Kidney epithelial cell (primary cell): ENCODE measurements around the gene PLSCR3. TPM values are rescaled to one million over a fixed set of nuclear protein-coding genes. Genes with fewer than 3 reads are reported as not detected.

Experiments used
- DNase-seq: peaks from one replicate; pipeline ENCODE4 v3.0.0-alpha.2; 2010; ENCODE audit warnings: low read depth
- H3K27me3 ChIP-seq: 2 replicates; pipeline ENCODE4 v1.6.0; 2011; ENCODE audit warnings: low read length; ENCODE audit not compliant: control insufficient read depth, insufficient read depth
- H3K36me3 ChIP-seq: 2 replicates; pipeline ENCODE4 v1.5.1; 2011; ENCODE audit warnings: low read length; ENCODE audit not compliant: control insufficient read depth, insufficient read depth
- H3K4me3 ChIP-seq: 2 replicates; pipeline ENCODE4 v1.5.1; 2011; ENCODE audit warnings: low read depth, mild to moderate bottlenecking, control low read depth, low read length
- total RNA-seq: library from RNA; depleted of rRNA; stranded (reverse); fragments of >200 nt; gene quantifications from 2 replicates; pipeline ENCODE4 v1.2.3, GENCODE V29; 2015
- TF ChIP-seq, protein P1 (sequence below): IDR thresholded peaks from 2 replicates; pipeline ENCODE4 v1.5.1; 2011; ENCODE audit warnings: mild to moderate bottlenecking, moderate library complexity, low read length, control low read depth, inconsistent platforms; ENCODE audit not compliant: insufficient read depth, poor library complexity, severe bottlenecking

PLSCR3 gene
- total RNA-seq, 1 donor from 2014 or later, result 61.8 TPM

DNA sequence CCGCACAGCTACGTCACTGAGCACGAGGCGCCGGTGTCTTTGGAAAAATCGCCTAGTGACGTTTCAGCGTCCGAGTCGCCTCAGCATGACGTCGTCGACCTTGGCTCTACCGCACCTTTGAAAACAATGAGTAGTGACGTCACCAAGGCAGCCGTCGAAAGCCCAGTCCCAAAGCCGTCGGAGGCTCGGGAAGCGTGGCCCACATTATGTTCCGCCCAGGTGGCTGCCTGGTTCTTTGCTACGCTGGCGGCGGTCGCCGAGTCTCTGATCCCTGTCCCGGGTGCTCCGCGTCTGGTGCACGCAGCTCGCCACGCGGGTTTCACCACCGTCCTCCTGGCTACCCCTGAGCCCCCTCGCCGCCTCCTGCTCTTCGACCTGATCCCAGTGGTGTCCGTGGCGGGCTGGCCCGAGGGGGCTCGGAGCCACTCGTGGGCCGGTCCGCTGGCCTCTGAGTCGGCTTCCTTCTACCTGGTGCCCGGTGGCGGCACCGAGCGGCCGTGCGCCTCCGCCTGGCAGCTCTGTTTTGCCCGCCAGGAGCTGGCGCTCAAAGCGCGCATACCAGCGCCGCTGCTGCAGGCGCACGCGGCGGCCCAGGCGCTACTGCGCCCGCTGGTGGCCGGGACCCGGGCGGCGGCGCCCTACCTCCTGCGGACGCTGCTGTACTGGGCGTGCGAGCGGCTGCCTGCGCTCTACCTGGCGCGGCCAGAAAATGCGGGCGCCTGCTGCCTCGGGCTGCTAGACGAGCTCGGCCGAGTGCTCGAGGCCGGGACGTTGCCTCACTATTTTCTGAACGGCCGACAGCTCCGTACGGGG is 42.4 kb upstream of the PLSCR3 start:
- H3K4me3 ChIP-seq, result peak overlapping the region; percentile 73
- no peaks in the 10 kb centered on the region for H3K36me3 ChIP-seq
- TF ChIP-seq, protein P1, sequence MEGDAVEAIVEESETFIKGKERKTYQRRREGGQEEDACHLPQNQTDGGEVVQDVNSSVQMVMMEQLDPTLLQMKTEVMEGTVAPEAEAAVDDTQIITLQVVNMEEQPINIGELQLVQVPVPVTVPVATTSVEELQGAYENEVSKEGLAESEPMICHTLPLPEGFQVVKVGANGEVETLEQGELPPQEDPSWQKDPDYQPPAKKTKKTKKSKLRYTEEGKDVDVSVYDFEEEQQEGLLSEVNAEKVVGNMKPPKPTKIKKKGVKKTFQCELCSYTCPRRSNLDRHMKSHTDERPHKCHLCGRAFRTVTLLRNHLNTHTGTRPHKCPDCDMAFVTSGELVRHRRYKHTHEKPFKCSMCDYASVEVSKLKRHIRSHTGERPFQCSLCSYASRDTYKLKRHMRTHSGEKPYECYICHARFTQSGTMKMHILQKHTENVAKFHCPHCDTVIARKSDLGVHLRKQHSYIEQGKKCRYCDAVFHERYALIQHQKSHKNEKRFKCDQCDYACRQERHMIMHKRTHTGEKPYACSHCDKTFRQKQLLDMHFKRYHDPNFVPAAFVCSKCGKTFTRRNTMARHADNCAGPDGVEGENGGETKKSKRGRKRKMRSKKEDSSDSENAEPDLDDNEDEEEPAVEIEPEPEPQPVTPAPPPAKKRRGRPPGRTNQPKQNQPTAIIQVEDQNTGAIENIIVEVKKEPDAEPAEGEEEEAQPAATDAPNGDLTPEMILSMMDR, result peak; percentile 64
- DNase-seq, result no peak
- peaks cover 2% of the 10 kb centered on the region for H3K27me3 ChIP-seq

DNA sequence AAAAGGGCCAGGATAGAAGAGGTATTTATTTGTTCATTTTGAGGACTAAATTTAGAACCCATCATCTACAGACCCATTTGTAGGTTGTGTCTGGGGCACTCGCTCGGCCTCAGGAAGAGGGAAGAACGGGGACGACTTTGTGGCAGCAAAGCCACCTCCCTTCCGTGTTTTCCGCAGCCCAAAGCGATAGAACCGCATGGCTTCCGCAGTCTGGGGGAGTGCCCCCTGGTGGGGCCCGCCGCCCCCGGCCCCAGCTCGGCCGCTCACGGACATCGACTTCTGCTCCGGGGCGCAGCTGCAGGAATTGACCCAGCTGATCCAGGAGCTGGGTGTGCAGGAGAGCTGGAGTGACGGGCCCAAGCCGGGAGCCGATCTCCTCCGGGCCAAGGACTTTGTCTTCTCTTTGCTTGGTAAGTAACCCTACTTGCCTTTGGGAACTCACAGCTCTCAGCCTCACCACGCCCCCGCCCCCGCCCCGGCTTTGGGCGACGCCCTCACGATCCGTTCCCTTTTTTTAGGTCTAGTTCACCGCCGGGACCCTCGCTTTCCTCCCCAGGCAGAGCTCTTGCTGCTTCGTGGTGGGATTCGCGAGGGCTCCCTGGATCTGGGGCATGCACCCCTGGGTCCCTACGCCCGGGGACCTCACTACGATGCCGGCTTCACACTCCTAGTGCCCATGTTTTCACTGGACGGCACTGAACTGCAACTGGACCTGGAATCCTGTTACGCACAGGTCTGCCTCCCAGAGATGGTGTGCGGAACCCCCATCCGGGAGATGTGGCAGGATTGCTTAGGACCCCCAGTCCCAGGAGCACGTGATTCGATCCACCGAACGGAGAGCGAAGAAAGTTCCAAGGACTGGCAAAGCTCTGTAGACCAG is 41.6 kb upstream of the PLSCR3 start:
- DNase-seq, result no peak
- peak overlapping the region; percentile 73 for H3K4me3 ChIP-seq
- H3K27me3 ChIP-seq, result peaks cover 2% of the 10 kb centered on the region
- TF ChIP-seq, protein P1, result peak; percentile 48
- no peaks in the 10 kb centered on the region for H3K36me3 ChIP-seq

DNA sequence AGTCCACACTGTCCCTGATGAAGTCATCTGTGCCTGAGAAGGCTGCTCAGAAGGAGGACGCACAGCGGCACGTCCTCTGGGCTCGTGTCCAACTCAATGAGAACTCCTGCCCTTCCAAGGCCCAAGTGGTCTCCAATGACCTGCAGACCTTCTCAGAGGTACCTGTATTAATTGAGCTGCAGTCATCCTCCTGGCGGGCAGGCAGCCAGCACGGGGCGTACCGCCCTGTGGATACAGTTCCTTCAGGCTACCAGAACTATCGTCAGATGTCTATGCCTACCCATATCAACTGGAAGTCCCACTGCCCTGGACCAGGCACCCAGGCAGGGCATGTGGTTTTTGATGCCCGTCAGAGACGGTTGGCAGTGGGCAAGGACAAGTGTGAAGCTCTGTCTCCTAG is 38.0 kb upstream of the PLSCR3 start:
- no peak for DNase-seq
- TF ChIP-seq, protein P1, result no peak
- Histone ChIP-seq H3K36me3 (no peaks in the 10 kb centered on the region), H3K4me3 (no peak overlapping the region), H3K27me3 (no peaks in the 10 kb centered on the region)

DNA sequence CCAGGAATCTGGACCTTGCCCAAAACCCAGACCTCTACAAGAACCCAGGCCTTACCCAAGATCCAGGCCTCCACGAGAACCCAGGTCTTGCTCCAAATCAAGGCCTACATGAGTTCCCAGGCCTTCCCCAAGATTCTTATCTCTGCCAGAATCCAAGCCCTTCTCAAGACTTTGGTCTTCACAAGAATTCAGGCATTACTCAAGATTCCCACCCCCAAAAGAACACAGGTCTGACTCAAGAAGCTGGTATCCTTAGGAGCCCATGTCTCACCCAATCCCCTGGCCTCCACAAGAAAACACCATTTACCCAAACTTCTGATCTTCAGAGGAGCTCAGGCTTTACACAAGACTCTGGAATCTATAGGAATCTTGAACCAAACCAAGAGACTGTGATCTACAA is 36.9 kb upstream of the PLSCR3 start:
- no peaks in the 10 kb centered on the region for H3K27me3 ChIP-seq
- no peak overlapping the region for H3K4me3 ChIP-seq
- TF ChIP-seq, protein P1, result no peak
- no peak for DNase-seq
- H3K36me3 ChIP-seq, result no peaks in the 10 kb centered on the region

DNA sequence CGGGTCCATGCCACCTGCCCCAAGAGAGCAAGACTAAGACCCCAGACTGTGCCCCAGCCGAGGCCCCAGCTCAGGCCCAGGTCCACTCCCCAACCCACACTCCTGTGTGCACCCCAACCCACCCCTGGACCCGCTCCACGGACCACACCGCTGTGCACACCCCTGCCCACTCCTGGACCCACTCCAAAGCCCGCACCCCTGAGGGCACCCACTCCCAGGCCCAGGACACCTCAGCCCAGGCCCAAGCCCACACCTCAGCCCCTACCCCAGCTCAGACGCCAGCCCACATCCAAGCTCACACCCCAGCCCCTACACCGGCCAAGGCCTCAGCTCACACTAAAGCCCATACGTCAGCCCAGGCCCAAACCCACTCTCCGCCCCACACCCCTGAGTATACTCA is 35.4 kb upstream of the PLSCR3 start:
- H3K36me3 ChIP-seq, result no peaks in the 10 kb centered on the region
- DNase-seq, result no peak
- no peak overlapping the region for H3K4me3 ChIP-seq
- no peaks in the 10 kb centered on the region for H3K27me3 ChIP-seq
- TF ChIP-seq, protein P1, result no peak
